ENCODE measurements around the gene TMEM97. TPM values are rescaled to one million over a fixed set of nuclear protein-coding genes. Genes with fewer than 3 reads are reported as not detected.

Gene TMEM97
- total and polyA plus RNA-seq, 9 of the 15 experiments (the other 6 are each of a cell fraction or from before 2014, with no cell fraction given): 34.6 to 121 (median 76.0) TPM

- Histone ChIP-seq H3K79me2 (ENCODE audit: control insufficient read depth, insufficient read depth, low read length) (no peaks in the 10 kb centered on the region), H3K27ac (ENCODE audit: extremely low read depth, low read depth, low read length) (no peak overlapping the region), H3K27me3 (ENCODE audit: control insufficient read depth in 2 of 2, insufficient read depth in 2 of 2, low read length in 2 of 2) (no peaks in the 10 kb centered on the region), H2AFZ (ENCODE audit: low read depth, low read length) (no peak overlapping the region), H3K4me1 (replicated peaks in 1 of 2; ENCODE audit: control insufficient read depth in 2 of 2, insufficient read depth in 2 of 2, low read length in 2 of 2) (no peaks in the 10 kb centered on the region), H3K9ac (ENCODE audit: insufficient read depth in 1 of 2, low read depth in 2 of 2, low read length in 2 of 2) (no peak overlapping the region), H3K4me2 (ENCODE audit: insufficient read depth, low read length) (no peak overlapping the region), H3K9me3 (replicated peaks; ENCODE audit: control insufficient read depth, insufficient read depth, low read depth, low read length) (no peaks in the 10 kb centered on the region), H3K36me3 (ENCODE audit: control insufficient read depth, insufficient read depth, low read length) (no peaks in the 10 kb centered on the region), H3K9me1 (ENCODE audit: control insufficient read depth, insufficient read depth, low read length) (no peaks in the 10 kb centered on the region), H3K4me3 (no peak overlapping the region), H4K20me1 (replicated peaks; ENCODE audit: control insufficient read depth, insufficient read depth, low read length) (no peaks in the 10 kb centered on the region)
- 42% methylated on average over 6 of the region's 6 CpGs for WGBS (ENCODE audit: insufficient coverage, low coverage, missing lambda C conversion rate)
- FAIRE-seq: no peak
- ChIA-PET CTCF (ENCODE audit: low intra/inter-chr PET ratio) (no interaction called here), POLR2A (no interaction called here)
- TF ChIP-seq CHCHD3 (CRISPR knock-in tag; IDR thresholded peaks at IDR 0.05): no peak
- peak; percentile 36 for TF ChIP-seq RFX1 (IDR thresholded peaks at IDR 0.05)
- TF ChIP-seq HCFC1 (IDR thresholded peaks at IDR 0.05; ENCODE audit: low read depth, low read length): no peak
- no peak for TF ChIP-seq ZNF316 (IDR thresholded peaks at IDR 0.05)
- TF ChIP-seq PRMT5 (CRISPR knock-in tag; IDR thresholded peaks at IDR 0.05): no peak
- no peak for TF ChIP-seq ZKSCAN3 (CRISPR knock-in tag; IDR thresholded peaks at IDR 0.05)
- BruUV-seq (replicated peaks): no TSS peak
- ATAC-seq: no peak
- intact Hi-C loops (cut with micrococcal nuclease) (no loop called here), in situ Hi-C loops (cut with MboI) (no loop called here)
- DNase-seq (ENCODE audit: extremely low read depth in 1 of 4, low spot score in 3 of 4): no peak
Observed at GRCh38 chr17:28293994-28294393, 25.0 kb upstream of the TMEM97 start.

- Histone ChIP-seq H3K79me2 (ENCODE audit: control insufficient read depth, insufficient read depth, low read length) (no peaks in the 10 kb centered on the region), H3K4me1 (replicated peaks in 1 of 2; ENCODE audit: control insufficient read depth in 2 of 2, insufficient read depth in 2 of 2, low read length in 2 of 2) (no peaks in the 10 kb centered on the region), H3K9ac (ENCODE audit: insufficient read depth in 1 of 2, low read depth in 2 of 2, low read length in 2 of 2) (no peak overlapping the region), H3K9me3 (replicated peaks; ENCODE audit: control insufficient read depth, insufficient read depth, low read depth, low read length) (no peaks in the 10 kb centered on the region), H3K4me2 (ENCODE audit: insufficient read depth, low read length) (no peak overlapping the region), H3K27ac (ENCODE audit: extremely low read depth, low read depth, low read length) (no peak overlapping the region), H3K36me3 (ENCODE audit: control insufficient read depth, insufficient read depth, low read length) (no peaks in the 10 kb centered on the region), H4K20me1 (replicated peaks; ENCODE audit: control insufficient read depth, insufficient read depth, low read length) (no peaks in the 10 kb centered on the region), H3K9me1 (ENCODE audit: control insufficient read depth, insufficient read depth, low read length) (no peaks in the 10 kb centered on the region), H2AFZ (ENCODE audit: low read depth, low read length) (no peak overlapping the region), H3K4me3 (no peak overlapping the region), H3K27me3 (ENCODE audit: control insufficient read depth in 2 of 2, insufficient read depth in 2 of 2, low read length in 2 of 2) (no peaks in the 10 kb centered on the region)
- WGBS (ENCODE audit: insufficient coverage, low coverage, missing lambda C conversion rate): 7% methylated on average over 3 of the region's 3 CpGs
- intact Hi-C loops (cut with micrococcal nuclease) (no loop called here), in situ Hi-C loops (cut with MboI) (no loop called here)
- TF ChIP-seq ZNF316 (IDR thresholded peaks at IDR 0.05): 0 out of 2 replicates have a peak, but pooled peaks have one; percentile 5
- no peak for TF ChIP-seq ZNF197 (CRISPR knock-in tag; IDR thresholded peaks at IDR 0.05; ENCODE audit: low read depth)
- TF ChIP-seq BRF2 (IDR thresholded peaks at IDR 0.05; ENCODE audit: borderline replicate concordance, insufficient read depth, insufficient read length): no peak
- no peak for TF ChIP-seq POLR2H (tag; IDR thresholded peaks at IDR 0.05; ENCODE audit: low read depth)
- no peak for TF ChIP-seq ZNF668 (CRISPR knock-in tag; IDR thresholded peaks at IDR 0.05)
- no peak for TF ChIP-seq ZBTB9 (CRISPR knock-in tag; IDR thresholded peaks at IDR 0.05)
- no peak for TF ChIP-seq SIN3B (IDR thresholded peaks at IDR 0.05; ENCODE audit: low read depth)
- no peak for TF ChIP-seq TRIM28 (IDR thresholded peaks at IDR 0.05)
- ATAC-seq (no peak), DNase-seq (ENCODE audit: extremely low read depth in 1 of 4, low spot score in 3 of 4) (no peak), FAIRE-seq (no peak)
- POLR2A ChIA-PET: no interaction called here
- no TSS peak for BruUV-seq (replicated peaks)
- CTCF ChIA-PET (ENCODE audit: low intra/inter-chr PET ratio): no interaction called here
Observed at GRCh38 chr17:28295677-28296578, 23.1 kb upstream of the TMEM97 start.

Measured in K562 (cell line).